K562 (cell line): ENCODE data around the gene GDF15. TPM values are rescaled to one million over a fixed set of nuclear protein-coding genes. Genes with fewer than 3 reads are reported as not detected.

ENCODE experiments used
- ARID1B ChIP-seq: fragments of 450-650 bp; IDR thresholded peaks from 2 replicates; pipeline ENCODE4 v1.6.1; 2016; ENCODE audit warnings: antibody characterized with exemption, mild to moderate bottlenecking, inconsistent platforms
- COPS2 ChIP-seq: fragments of 450-650 bp; conservative IDR thresholded peaks from 2 replicates; pipeline ENCODE4 v1.6.1; 2016; ENCODE audit warnings: mild to moderate bottlenecking, moderate library complexity
- E2F5 ChIP-seq: sonication (generic); formaldehyde crosslinking; IDR thresholded peaks from 2 replicates; pipeline ENCODE4 v1.8.0; 2022; ENCODE audit warnings: mild to moderate bottlenecking, missing genetic modification reagents
- FOXP1 ChIP-seq: sonication (generic); formaldehyde crosslinking; IDR thresholded peaks from 2 replicates; pipeline ENCODE4 v1.8.0; 2022; ENCODE audit warnings: mild to moderate bottlenecking, missing genetic modification reagents
- MTA1 ChIP-seq: fragments of 450-650 bp; IDR thresholded peaks from 2 replicates; pipeline ENCODE4 v1.6.1; 2017; ENCODE audit warnings: borderline replicate concordance
- NBN ChIP-seq: fragments of 450-650 bp; IDR thresholded peaks from 2 replicates; pipeline ENCODE4 v1.6.1; 2016; ENCODE audit warnings: low read depth, mild to moderate bottlenecking
- NR2C2 ChIP-seq, 2 experiments: fragments of 200-800 bp in 1 of 2; sonication (Bioruptor generic) in 1 of 2; sonication (generic) in 1 of 2; formaldehyde crosslinking in 1 of 2; IDR thresholded peaks; 2 replicates each; pipeline versions ENCODE4 v1.6.1 to v1.8.0; 2016 to 2022; ENCODE audit warnings: mild to moderate bottlenecking in 1 of 2, missing compliant biosample characterization in 1 of 2, missing genetic modification characterization in 1 of 2, missing genetic modification reagents in 1 of 2
- POLR2AphosphoS5 ChIP-seq: IDR thresholded peaks from 2 replicates; pipeline ENCODE4 v1.6.1; 2011; ENCODE audit warnings: mild to moderate bottlenecking, low read depth, low read length, moderate library complexity; ENCODE audit not compliant: control insufficient read depth, insufficient read depth
- RCOR1 ChIP-seq, 2 experiments: IDR thresholded peaks; 2 replicates each; pipeline ENCODE4 v1.6.1; 2012; ENCODE audit warnings: low read depth in 2 of 2, low read length in 2 of 2, borderline replicate concordance in 1 of 2, improper control_type of control experiment in 1 of 2
- TFAM ChIP-seq: fragments of 250-450 bp; sonication (Bioruptor Pico); conservative IDR thresholded peaks from 2 replicates; pipeline ENCODE4 v1.5.0; 2021; ENCODE audit warnings: mild to moderate bottlenecking, moderate library complexity
- ZNF592 ChIP-seq: fragments of 450-650 bp; IDR thresholded peaks from 2 replicates; pipeline ENCODE4 v1.6.1; 2017; ENCODE audit warnings: antibody characterized with exemption, mild to moderate bottlenecking
- polyA plus RNA-seq, 8 experiments: library from polyadenylated mRNA; depleted of rRNA in 4 of 8; stranded (reverse) in 5 of 8; unstranded in 3 of 8; fragments of >200 nt; fragmentation: Nextera tagmentation in 2 of 8; fragmentation: Illumina TruSeq in 1 of 8; extraction: Ambion mirVana in 2 of 8; extraction: Trizol in 1 of 8; gene quantifications; 2 replicates each; pipeline versions ENCODE4 v1.2.1 to v1.2.3, GENCODE V29; 2011 to 2014; ENCODE audit warnings: inconsistent platforms in 1 of 8, missing spikeins in 1 of 8
- total RNA-seq, 7 experiments: library from RNA; depleted of rRNA in 6 of 7; stranded (reverse); fragments of >200 nt in 6 of 7; fragmentation: Illumina TruSeq in 2 of 7; extraction: Trizol in 2 of 7; gene quantifications; 2 replicates each; pipeline versions ENCODE4 v1.2.1 to v1.2.3, GENCODE V29; 2011 to 2021; ENCODE audit warnings: low replicate concordance in 1 of 7
- TF ChIP-seq, protein P1 (sequence below): sonication (generic); formaldehyde crosslinking; IDR thresholded peaks from 2 replicates; pipeline ENCODE4 v1.9.0; 2022; ENCODE audit warnings: mild to moderate bottlenecking, missing genetic modification reagents
- TF ChIP-seq, protein P2 (sequence below): fragments of 450-650 bp; formaldehyde crosslinking; IDR thresholded peaks from 2 replicates; pipeline ENCODE4 v1.4.0; 2020; ENCODE audit warnings: mild to moderate bottlenecking, moderate library complexity
- TF ChIP-seq, protein P3 (sequence below): sonication (generic); formaldehyde crosslinking; IDR thresholded peaks from 2 replicates; pipeline ENCODE4 v1.8.1; 2023; ENCODE audit warnings: missing genetic modification reagents, mild to moderate bottlenecking, borderline replicate concordance

GDF15 gene
- total and polyA plus RNA-seq, 9 of the 15 experiments (the other 6 are each of a cell fraction or from before 2014, with no cell fraction given), result 2.3 to 82.4 (median 12.5) TPM

GRCh38 chr19:18408053-18408476 is 22.1 kb downstream of the GDF15 start (continued):
- TF ChIP-seq, protein P1, sequence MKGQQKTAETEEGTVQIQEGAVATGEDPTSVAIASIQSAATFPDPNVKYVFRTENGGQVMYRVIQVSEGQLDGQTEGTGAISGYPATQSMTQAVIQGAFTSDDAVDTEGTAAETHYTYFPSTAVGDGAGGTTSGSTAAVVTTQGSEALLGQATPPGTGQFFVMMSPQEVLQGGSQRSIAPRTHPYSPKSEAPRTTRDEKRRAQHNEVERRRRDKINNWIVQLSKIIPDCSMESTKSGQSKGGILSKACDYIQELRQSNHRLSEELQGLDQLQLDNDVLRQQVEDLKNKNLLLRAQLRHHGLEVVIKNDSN (CRISPR knock-in tag), result 0 out of 2 replicates have a peak, but pooled peaks have one; percentile 7
- TF ChIP-seq NR2C2 (CRISPR knock-in tag; IDR thresholded peaks at IDR 0.05) (peak; percentile 55; the same call in 1 of the 2 replicates), NR2C2 (tag; IDR thresholded peaks at IDR 0.05) (peak; percentile 45; the same call in 1 of the 2 replicates), ZNF592 (peak; percentile 75), NBN (peak; percentile 60; the same call in 1 of the 2 replicates), MTA1 (0 out of 2 replicates have a peak, but pooled peaks have one; percentile 38), RCOR1 (IDR thresholded peaks at IDR 0.05; ENCODE audit: borderline replicate concordance in 1 of 2, low read depth in 2 of 2, low read length in 2 of 2) (peak in 1 of 2 experiments; percentile 54; a peak in 1 of 4 replicates), E2F5 (CRISPR knock-in tag) (0 out of 2 replicates have a peak, but pooled peaks have one; percentile 54), ARID1B (0 out of 2 replicates have a peak, but pooled peaks have one; percentile 15), FOXP1 (CRISPR knock-in tag) (0 out of 2 replicates have a peak, but pooled peaks have one; percentile 27), POLR2AphosphoS5 (no peak), COPS2 (no peak), TFAM (CRISPR knock-in tag) (no peak)
- TF ChIP-seq, protein P2, sequence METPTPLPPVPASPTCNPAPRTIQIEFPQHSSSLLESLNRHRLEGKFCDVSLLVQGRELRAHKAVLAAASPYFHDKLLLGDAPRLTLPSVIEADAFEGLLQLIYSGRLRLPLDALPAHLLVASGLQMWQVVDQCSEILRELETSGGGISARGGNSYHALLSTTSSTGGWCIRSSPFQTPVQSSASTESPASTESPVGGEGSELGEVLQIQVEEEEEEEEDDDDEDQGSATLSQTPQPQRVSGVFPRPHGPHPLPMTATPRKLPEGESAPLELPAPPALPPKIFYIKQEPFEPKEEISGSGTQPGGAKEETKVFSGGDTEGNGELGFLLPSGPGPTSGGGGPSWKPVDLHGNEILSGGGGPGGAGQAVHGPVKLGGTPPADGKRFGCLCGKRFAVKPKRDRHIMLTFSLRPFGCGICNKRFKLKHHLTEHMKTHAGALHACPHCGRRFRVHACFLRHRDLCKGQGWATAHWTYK (CRISPR knock-in tag), result 0 out of 2 replicates have a peak, but pooled peaks have one; percentile 71
- TF ChIP-seq, protein P3, sequence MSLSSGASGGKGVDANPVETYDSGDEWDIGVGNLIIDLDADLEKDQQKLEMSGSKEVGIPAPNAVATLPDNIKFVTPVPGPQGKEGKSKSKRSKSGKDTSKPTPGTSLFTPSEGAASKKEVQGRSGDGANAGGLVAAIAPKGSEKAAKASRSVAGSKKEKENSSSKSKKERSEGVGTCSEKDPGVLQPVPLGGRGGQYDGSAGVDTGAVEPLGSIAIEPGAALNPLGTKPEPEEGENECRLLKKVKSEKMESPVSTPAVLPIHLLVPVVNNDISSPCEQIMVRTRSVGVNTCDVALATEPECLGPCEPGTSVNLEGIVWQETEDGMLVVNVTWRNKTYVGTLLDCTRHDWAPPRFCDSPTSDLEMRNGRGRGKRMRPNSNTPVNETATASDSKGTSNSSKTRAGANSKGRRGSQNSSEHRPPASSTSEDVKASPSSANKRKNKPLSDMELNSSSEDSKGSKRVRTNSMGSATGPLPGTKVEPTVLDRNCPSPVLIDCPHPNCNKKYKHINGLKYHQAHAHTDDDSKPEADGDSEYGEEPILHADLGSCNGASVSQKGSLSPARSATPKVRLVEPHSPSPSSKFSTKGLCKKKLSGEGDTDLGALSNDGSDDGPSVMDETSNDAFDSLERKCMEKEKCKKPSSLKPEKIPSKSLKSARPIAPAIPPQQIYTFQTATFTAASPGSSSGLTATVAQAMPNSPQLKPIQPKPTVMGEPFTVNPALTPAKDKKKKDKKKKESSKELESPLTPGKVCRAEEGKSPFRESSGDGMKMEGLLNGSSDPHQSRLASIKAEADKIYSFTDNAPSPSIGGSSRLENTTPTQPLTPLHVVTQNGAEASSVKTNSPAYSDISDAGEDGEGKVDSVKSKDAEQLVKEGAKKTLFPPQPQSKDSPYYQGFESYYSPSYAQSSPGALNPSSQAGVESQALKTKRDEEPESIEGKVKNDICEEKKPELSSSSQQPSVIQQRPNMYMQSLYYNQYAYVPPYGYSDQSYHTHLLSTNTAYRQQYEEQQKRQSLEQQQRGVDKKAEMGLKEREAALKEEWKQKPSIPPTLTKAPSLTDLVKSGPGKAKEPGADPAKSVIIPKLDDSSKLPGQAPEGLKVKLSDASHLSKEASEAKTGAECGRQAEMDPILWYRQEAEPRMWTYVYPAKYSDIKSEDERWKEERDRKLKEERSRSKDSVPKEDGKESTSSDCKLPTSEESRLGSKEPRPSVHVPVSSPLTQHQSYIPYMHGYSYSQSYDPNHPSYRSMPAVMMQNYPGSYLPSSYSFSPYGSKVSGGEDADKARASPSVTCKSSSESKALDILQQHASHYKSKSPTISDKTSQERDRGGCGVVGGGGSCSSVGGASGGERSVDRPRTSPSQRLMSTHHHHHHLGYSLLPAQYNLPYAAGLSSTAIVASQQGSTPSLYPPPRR (CRISPR knock-in tag), result 0 out of 2 replicates have a peak, but pooled peaks have one; percentile 41
